Keratinocyte (primary cell): ENCODE measurements around the gene PRKCA. TPM values are rescaled to one million over a fixed set of nuclear protein-coding genes. Genes with fewer than 3 reads are reported as not detected.
"Not testable (repeated sequence)": the region's sequence is repeated elsewhere in the genome, so short reads cannot be mapped to it uniquely, and the experiment has no call there.

ENCODE experiments used
- DNase-seq: peaks from one replicate; pipeline ENCODE4 v3.0.0-alpha.2; 2011; ENCODE audit warnings: low read depth, missing footprints, low spot score
- FAIRE-seq: peaks from 2 replicates; lab custom pipeline; 2011; peaks lifted over from hg19 to GRCh38; lab: Jason Lieb, UNC
- H2AFZ ChIP-seq: 2 replicates; pipeline ENCODE4 v1.6.0; 2012; ENCODE audit warnings: low read length, control low read depth, inconsistent platforms; ENCODE audit not compliant: control insufficient read depth
- H3K27ac ChIP-seq: 2 replicates; pipeline ENCODE4 v1.5.1; 2011; ENCODE audit warnings: low read length; ENCODE audit not compliant: control insufficient read depth, insufficient read depth
- H3K27me3 ChIP-seq: 3 replicates; pipeline ENCODE4 v1.6.0; 2011; ENCODE audit warnings: low read length; ENCODE audit not compliant: control insufficient read depth, insufficient read depth; ENCODE audit errors: extremely low read depth
- H3K36me3 ChIP-seq, 2 experiments: 2 replicates in 1 of 2; 3 replicates in 1 of 2; pipeline ENCODE4 v1.5.1; 2011; ENCODE audit warnings: low read length in 2 of 2, mild to moderate bottlenecking in 1 of 2; ENCODE audit not compliant: control insufficient read depth in 2 of 2, insufficient read depth in 2 of 2; ENCODE audit errors: extremely low read depth in 1 of 2
- H3K4me1 ChIP-seq: 3 replicates; pipeline ENCODE4 v1.5.1; 2011; ENCODE audit warnings: low read length; ENCODE audit not compliant: control insufficient read depth, insufficient read depth; ENCODE audit errors: extremely low read depth
- H3K4me2 ChIP-seq: 3 replicates; pipeline ENCODE4 v1.6.0; 2011; ENCODE audit warnings: low read depth, low read length; ENCODE audit not compliant: control insufficient read depth, insufficient read depth; ENCODE audit errors: extremely low read depth
- H3K4me3 ChIP-seq, 3 experiments: fragments of 200-600 bp in 1 of 3; sonication (generic) in 1 of 3; 2 replicates in 2 of 3; 3 replicates in 1 of 3; pipeline ENCODE4 v1.5.1; 2011 to 2016; ENCODE audit warnings: low read length in 3 of 3, mild to moderate bottlenecking in 3 of 3, control low read depth in 2 of 3, inconsistent platforms in 1 of 3, low read depth in 1 of 3, mixed read lengths in 1 of 3, mixed run types in 1 of 3, moderate library complexity in 1 of 3; ENCODE audit not compliant: control insufficient read depth in 2 of 3, insufficient read depth in 2 of 3; ENCODE audit errors: extremely low read depth in 1 of 3
- H3K79me2 ChIP-seq: 2 replicates; pipeline ENCODE4 v1.6.0; 2012; ENCODE audit warnings: low read length; ENCODE audit not compliant: control insufficient read depth, insufficient read depth
- H3K9ac ChIP-seq: 3 replicates; pipeline ENCODE4 v1.6.0; 2011; ENCODE audit warnings: low read length; ENCODE audit not compliant: control insufficient read depth, insufficient read depth; ENCODE audit errors: extremely low read depth
- H3K9me1 ChIP-seq: 3 replicates; pipeline ENCODE4 v1.6.0; 2011; ENCODE audit warnings: low read length; ENCODE audit not compliant: control insufficient read depth, insufficient read depth; ENCODE audit errors: extremely low read depth
- H3K9me3 ChIP-seq: 2 replicates; pipeline ENCODE4 v1.5.1; 2012; ENCODE audit warnings: low read depth, low read length; ENCODE audit not compliant: control insufficient read depth
- H4K20me1 ChIP-seq: 3 replicates; pipeline ENCODE4 v1.6.0; 2011; ENCODE audit warnings: low read length; ENCODE audit not compliant: control insufficient read depth, insufficient read depth; ENCODE audit errors: extremely low read depth
- CTCF ChIP-seq, 3 experiments: IDR thresholded peaks in 1 of 3; conservative IDR thresholded peaks in 1 of 3; optimal IDR thresholded peaks in 1 of 3; 2 replicates in 2 of 3; 3 replicates in 1 of 3; pipeline versions ENCODE3 to v1.5.1; 2011; ENCODE audit warnings: low read length in 3 of 3, mild to moderate bottlenecking in 3 of 3, moderate library complexity in 2 of 3, control low read depth in 1 of 3, inconsistent platforms in 1 of 3; ENCODE audit not compliant: insufficient read depth in 2 of 3; ENCODE audit errors: extremely low read depth in 1 of 3
- EZH2 ChIP-seq: IDR thresholded peaks from one replicate; pipeline ENCODE4 v1.6.1; 2012; ENCODE audit warnings: inconsistent platforms, mild to moderate bottlenecking, low read length, moderate library complexity
- dilution Hi-C: fragments of 300-500 bp; cut with MboI; formaldehyde crosslinking; loops from one replicate; pipeline ENCODE4 v1.7.0; 2020; ENCODE audit warnings: low sequenced_read_pairs; ENCODE audit not compliant: extremely low pct_ligation_motif_present
- polyA plus RNA-seq, 5 experiments: library from polyadenylated mRNA; depleted of rRNA in 3 of 5; stranded (reverse) in 3 of 5; stranded (forward) in 1 of 5; unstranded in 1 of 5; fragments of >200 nt; gene quantifications; 1 replicate in 1 of 5; 2 replicates in 3 of 5; 3 replicates in 1 of 5; pipeline versions ENCODE4 v1.2.1 to v1.2.3, GENCODE V29; 2011 to 2012; ENCODE audit warnings: missing spikeins in 2 of 5, low read depth in 1 of 5, low replicate concordance in 1 of 5

PRKCA gene
- polyA plus RNA-seq, 1 donor (not counting 4 experiments of a cell fraction or from before 2014, with no cell fraction given), result 3.6 TPM

- H2AFZ ChIP-seq, result no peak overlapping the region
- H3K9me1 ChIP-seq, result no peaks in the 10 kb centered on the region
- TF ChIP-seq CTCF (optimal IDR thresholded peaks at IDR 0.05 in 1 of 3, IDR thresholded peaks at IDR 0.05 in 1 of 3, conservative IDR thresholded peaks at IDR 0.05 in 1 of 3; ENCODE audit: extremely low read depth in 1 of 3, insufficient read depth in 2 of 3, low read length in 3 of 3) (no peak), EZH2 (no peak)
- no peak overlapping the region for H3K4me3 ChIP-seq
- H3K4me2 ChIP-seq, result no peak overlapping the region
- H3K79me2 ChIP-seq, result no peaks in the 10 kb centered on the region
- H4K20me1 ChIP-seq, result no peaks in the 10 kb centered on the region
- no peaks in the 10 kb centered on the region for H3K9me3 ChIP-seq
- H3K27ac ChIP-seq, result no peak overlapping the region
- dilution Hi-C loops, result no loop called here
- no peak for DNase-seq
- no peak for FAIRE-seq
- no peaks in the 10 kb centered on the region for H3K27me3 ChIP-seq
- H3K4me1 ChIP-seq, result no peaks in the 10 kb centered on the region
- H3K9ac ChIP-seq, result no peak overlapping the region
- H3K36me3 ChIP-seq, result no peaks in the 10 kb centered on the region
Measured at GRCh38 chr17:66292353-66292752, 10.1 kb upstream of the PRKCA start.

GRCh38 chr17:66296289-66296725 is 6.1 kb upstream of the PRKCA start:
- TF ChIP-seq EZH2 (no peak), CTCF (optimal IDR thresholded peaks at IDR 0.05 in 1 of 3, IDR thresholded peaks at IDR 0.05 in 1 of 3, conservative IDR thresholded peaks at IDR 0.05 in 1 of 3; ENCODE audit: extremely low read depth in 1 of 3, insufficient read depth in 2 of 3, low read length in 3 of 3) (no peak)
- FAIRE-seq (no peak), DNase-seq (no peak)
- Histone ChIP-seq H3K9me1 (no peaks in the 10 kb centered on the region), H4K20me1 (no peaks in the 10 kb centered on the region), H3K27me3 (no peaks in the 10 kb centered on the region), H3K4me1 (no peaks in the 10 kb centered on the region), H3K79me2 (no peaks in the 10 kb centered on the region), H2AFZ (no peak overlapping the region), H3K27ac (no peak overlapping the region), H3K4me3 (no peak overlapping the region), H3K9me3 (no peaks in the 10 kb centered on the region), H3K4me2 (no peak overlapping the region), H3K36me3 (no peaks in the 10 kb centered on the region), H3K9ac (no peak overlapping the region)
- dilution Hi-C loops, result no loop called here

DNA sequence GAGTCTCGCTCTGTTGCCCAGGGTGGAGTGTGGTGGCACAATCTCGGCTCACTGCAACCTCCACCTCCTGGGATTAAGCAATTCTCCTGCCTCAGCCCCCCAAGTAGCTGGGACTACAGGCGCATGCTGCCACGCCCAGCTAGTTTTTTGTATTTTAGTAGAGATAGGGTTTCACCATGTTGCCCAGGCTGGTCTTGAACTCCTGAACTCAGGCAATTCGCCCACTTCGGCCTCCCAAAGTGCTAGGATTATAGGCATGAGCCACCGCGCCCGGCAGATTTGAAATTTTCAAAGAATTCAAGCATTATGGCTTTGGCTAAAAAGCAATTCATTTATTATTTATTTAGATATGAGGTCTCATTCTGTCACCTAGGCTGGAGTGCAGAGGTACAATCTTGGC is 5.0 kb upstream of the PRKCA start:
- H3K27ac ChIP-seq, H3K36me3 ChIP-seq, H4K20me1 ChIP-seq, H3K79me2 ChIP-seq, FAIRE-seq, H2AFZ ChIP-seq, dilution Hi-C loops, H3K9ac ChIP-seq, H3K4me2 ChIP-seq, H3K4me3 ChIP-seq, H3K9me1 ChIP-seq, H3K27me3 ChIP-seq, H3K9me3 ChIP-seq, H3K4me1 ChIP-seq, DNase-seq: not testable (repeated sequence)
